H9 (cell line): ENCODE data around the gene HSPA4. TPM values are rescaled to one million over a fixed set of nuclear protein-coding genes. Genes with fewer than 3 reads are reported as not detected.

Experiments used
- DNase-seq: peaks from one replicate; pipeline ENCODE4 v3.0.0-alpha.2; 2017
- H2AFZ ChIP-seq: one replicate; pipeline ENCODE4 v1.6.1; 2013; ENCODE audit warnings: mild to moderate bottlenecking, low read length, control low read depth, moderate library complexity
- H2AK5ac ChIP-seq: 2 replicates; pipeline ENCODE4 v1.6.1; 2013; ENCODE audit warnings: low read length, control low read depth, mixed read lengths; ENCODE audit not compliant: insufficient read length
- H2BK120ac ChIP-seq: one replicate; pipeline ENCODE4 v1.6.1; 2013; ENCODE audit warnings: low read depth, mild to moderate bottlenecking, low read length, control low read depth, inconsistent platforms; ENCODE audit not compliant: poor library complexity, severe bottlenecking
- H2BK12ac ChIP-seq: 2 replicates; pipeline ENCODE4 v1.6.1; 2013; ENCODE audit warnings: low read length, control low read depth, mixed read lengths, low read depth; ENCODE audit not compliant: insufficient read length
- H2BK15ac ChIP-seq: 2 replicates; pipeline ENCODE4 v1.6.1; 2013; ENCODE audit warnings: low read depth, low read length, control low read depth
- H2BK20ac ChIP-seq: one replicate; pipeline ENCODE4 v1.6.1; 2013; ENCODE audit warnings: low read depth, mild to moderate bottlenecking, low read length, control low read depth, inconsistent platforms; ENCODE audit not compliant: poor library complexity, severe bottlenecking
- H2BK5ac ChIP-seq: 2 replicates; pipeline ENCODE4 v1.6.1; 2013; ENCODE audit warnings: low read length, control low read depth, mixed read lengths; ENCODE audit not compliant: insufficient read length
- H3K14ac ChIP-seq: 2 replicates; pipeline ENCODE4 v1.6.1; 2013; ENCODE audit warnings: low read length, control low read depth; ENCODE audit not compliant: insufficient read depth
- H3K18ac ChIP-seq: 2 replicates; pipeline ENCODE4 v1.6.1; 2013; ENCODE audit warnings: low read depth, mild to moderate bottlenecking, mixed read lengths, low read length, control low read depth; ENCODE audit not compliant: insufficient read length
- H3K23ac ChIP-seq: 2 replicates; pipeline ENCODE4 v1.6.1; 2013; ENCODE audit warnings: low read length, control low read depth, mixed read lengths, low read depth; ENCODE audit not compliant: insufficient read length
- H3K23me2 ChIP-seq: 2 replicates; pipeline ENCODE4 v1.6.1; 2013; ENCODE audit warnings: low read depth, mild to moderate bottlenecking, mixed read lengths, low read length, control low read depth; ENCODE audit not compliant: insufficient read length, poor library complexity, severe bottlenecking
- H3K27ac ChIP-seq: 2 replicates; pipeline ENCODE4 v1.5.1; 2013; ENCODE audit warnings: low read length, control low read depth, mixed read lengths, low read depth; ENCODE audit not compliant: insufficient read length
- H3K27me3 ChIP-seq: 2 replicates; pipeline ENCODE4 v1.6.1; 2013; ENCODE audit warnings: low read length, control low read depth, inconsistent platforms; ENCODE audit not compliant: insufficient read depth
- H3K4ac ChIP-seq: 2 replicates; pipeline ENCODE4 v1.6.1; 2013; ENCODE audit warnings: low read depth, mild to moderate bottlenecking, control low read depth, inconsistent platforms, low read length, moderate library complexity
- H3K4me1 ChIP-seq: 2 replicates; pipeline ENCODE4 v1.6.1; 2013; ENCODE audit warnings: low read length, control low read depth, inconsistent platforms; ENCODE audit not compliant: insufficient read depth
- H3K4me2 ChIP-seq: 2 replicates; pipeline ENCODE4 v1.6.1; 2013; ENCODE audit warnings: low read length, control low read depth, mixed read lengths; ENCODE audit not compliant: insufficient read length, insufficient read depth
- H3K56ac ChIP-seq: 2 replicates; pipeline ENCODE4 v1.6.1; 2013; ENCODE audit warnings: low read depth, mild to moderate bottlenecking, mixed read lengths, low read length, control low read depth; ENCODE audit not compliant: insufficient read length
- H3K79me1 ChIP-seq: 2 replicates; pipeline ENCODE4 v1.6.1; 2013; ENCODE audit warnings: low read depth, mild to moderate bottlenecking, moderate library complexity, low read length, control low read depth, inconsistent platforms; ENCODE audit not compliant: insufficient read depth, poor library complexity, severe bottlenecking
- H3K79me2 ChIP-seq: 2 replicates; pipeline ENCODE4 v1.6.1; 2013; ENCODE audit warnings: low read length, control low read depth, inconsistent platforms; ENCODE audit not compliant: insufficient read depth
- H3K9ac ChIP-seq: 2 replicates; pipeline ENCODE4 v1.6.1; 2013; ENCODE audit warnings: low read length, control low read depth, mixed read lengths; ENCODE audit not compliant: insufficient read length; ENCODE audit errors: extremely low read depth
- H3K9me3 ChIP-seq: one replicate; pipeline ENCODE4 v1.6.1; 2013; ENCODE audit warnings: low read depth, low read length, inconsistent platforms; ENCODE audit not compliant: control insufficient read depth
- H3T11ph ChIP-seq: one replicate; pipeline ENCODE4 v1.6.1; 2013; ENCODE audit warnings: mild to moderate bottlenecking, low read length, control low read depth, inconsistent platforms
- H4K20me1 ChIP-seq: one replicate; pipeline ENCODE4 v1.6.1; 2013; ENCODE audit not compliant: control insufficient read depth, insufficient read length, insufficient read depth
- H4K5ac ChIP-seq: 2 replicates; pipeline ENCODE4 v1.6.1; 2013; ENCODE audit warnings: low read depth, mild to moderate bottlenecking, mixed read lengths, low read length, control low read depth; ENCODE audit not compliant: insufficient read length
- H4K8ac ChIP-seq: replicated peaks from 2 replicates; pipeline ENCODE4 v1.6.1; 2013; ENCODE audit warnings: low read length, control low read depth, mixed read lengths, low read depth; ENCODE audit not compliant: insufficient read length
- H4K91ac ChIP-seq: 2 replicates; pipeline ENCODE4 v1.6.1; 2013; ENCODE audit warnings: low read depth, mild to moderate bottlenecking, moderate library complexity, mixed read lengths, low read length, control low read depth; ENCODE audit not compliant: insufficient read length
- H3K27ac Mint-ChIP-seq, 3 experiments: 2 replicates in 2 of 3; 3 replicates in 1 of 3; pipeline ENCODE4 v1.8.0; 2020 to 2021; ENCODE audit warnings: mixed read lengths in 3 of 3, mild to moderate bottlenecking in 1 of 3, moderate library complexity in 1 of 3
- H3K27me3 Mint-ChIP-seq: 2 replicates; pipeline ENCODE4 v1.8.0; 2021; ENCODE audit warnings: low read depth, mild to moderate bottlenecking, moderate library complexity, mixed read lengths
- H3K36me3 Mint-ChIP-seq, 3 experiments: 2 replicates in 2 of 3; 3 replicates in 1 of 3; pipeline ENCODE4 v1.8.0; 2020 to 2021; ENCODE audit warnings: low read depth in 3 of 3, mixed read lengths in 3 of 3; ENCODE audit not compliant: insufficient read depth in 1 of 3
- H3K4me1 Mint-ChIP-seq, 2 experiments: 2 replicates each; pipeline ENCODE4 v1.8.0; 2020; ENCODE audit warnings: mixed read lengths in 2 of 2
- H3K4me3 Mint-ChIP-seq, 2 experiments: 2 replicates in 1 of 2; 3 replicates in 1 of 2; pipeline ENCODE4 v1.8.0; 2020 to 2021; ENCODE audit warnings: mild to moderate bottlenecking in 2 of 2, mixed read lengths in 2 of 2, moderate library complexity in 1 of 2
- H3K9me3 Mint-ChIP-seq, 2 experiments: 2 replicates in 1 of 2; 3 replicates in 1 of 2; pipeline ENCODE4 v1.8.0; 2020; ENCODE audit warnings: mild to moderate bottlenecking in 2 of 2, mixed read lengths in 2 of 2, moderate library complexity in 1 of 2
- WGBS: extraction: QIAGEN DNeasy Blood & Tissue Kit; methylation state at CpG from one replicate; pipeline ENCODE4 v1.1.7; 2013; ENCODE audit warnings: missing lambda C conversion rate, low lambda C conversion rate, mixed read lengths; ENCODE audit not compliant: insufficient read length; ENCODE audit errors: extremely low coverage; 5-methylcytosine and 5-hydroxymethylcytosine counted together
- total RNA-seq: library from RNA; stranded (reverse); gene quantifications from 2 replicates; pipeline ENCODE4 v1.2.1, GENCODE V29; 2021
- TF ChIP-seq, protein P1 (sequence below): fragments of 200-600 bp; sonication (generic); conservative IDR thresholded peaks from 3 replicates; pipeline ENCODE4 v1.8.0; 2021; ENCODE audit warnings: antibody characterized with exemption, mild to moderate bottlenecking

The HSPA4 gene
- total RNA-seq, 1 experiment from 2014 or later = 293 TPM

DNA sequence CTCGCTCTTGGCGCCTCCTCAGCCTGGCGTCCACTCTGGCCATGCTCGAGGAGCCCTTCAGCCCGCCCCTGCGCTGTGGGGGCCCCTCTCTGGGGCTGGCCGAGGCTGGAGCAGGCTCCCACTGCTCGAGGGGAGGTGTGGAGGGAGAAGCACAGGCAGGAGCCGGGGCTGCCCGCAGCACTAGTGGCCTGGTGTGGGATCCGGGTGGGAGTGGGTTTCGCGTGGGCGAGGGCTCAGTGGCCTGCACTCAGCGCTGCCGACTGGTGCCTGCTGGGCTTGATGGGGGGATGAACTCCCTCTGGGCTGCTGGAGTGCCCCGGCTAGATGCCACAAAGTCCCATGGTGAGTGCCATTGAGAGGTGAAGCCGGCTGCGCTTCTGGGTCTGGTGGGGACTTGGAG is 4.4 kb upstream of the HSPA4 start:
- no peak overlapping the region for H3K27ac ChIP-seq
- H2AFZ ChIP-seq = no peak overlapping the region
- Mint-ChIP-seq H3K27ac (no peak overlapping the region), H3K4me1 (peaks cover 18 to 22% of the 10 kb centered on the region in 2 experiments), H3K4me3 (no peak overlapping the region; a peak in 1 of 5 replicates), H3K27me3 (no peaks in the 10 kb centered on the region), H3K9me3 (peaks cover 0 to 2% of the 10 kb centered on the region in 2 experiments; a peak in 1 of 5 replicates), H3K36me3 (peaks cover 0 to 3% (median 2%) of the 10 kb centered on the region in 3 experiments; a peak in 4 of 7 replicates)
- H3K27me3 ChIP-seq = no peaks in the 10 kb centered on the region
- H4K91ac ChIP-seq = no peak overlapping the region
- H3K9ac ChIP-seq = no peak overlapping the region
- H2BK15ac ChIP-seq = no peak overlapping the region
- no peak overlapping the region for H3K4ac ChIP-seq
- no peak overlapping the region for H3K56ac ChIP-seq
- TF ChIP-seq, protein P1, sequence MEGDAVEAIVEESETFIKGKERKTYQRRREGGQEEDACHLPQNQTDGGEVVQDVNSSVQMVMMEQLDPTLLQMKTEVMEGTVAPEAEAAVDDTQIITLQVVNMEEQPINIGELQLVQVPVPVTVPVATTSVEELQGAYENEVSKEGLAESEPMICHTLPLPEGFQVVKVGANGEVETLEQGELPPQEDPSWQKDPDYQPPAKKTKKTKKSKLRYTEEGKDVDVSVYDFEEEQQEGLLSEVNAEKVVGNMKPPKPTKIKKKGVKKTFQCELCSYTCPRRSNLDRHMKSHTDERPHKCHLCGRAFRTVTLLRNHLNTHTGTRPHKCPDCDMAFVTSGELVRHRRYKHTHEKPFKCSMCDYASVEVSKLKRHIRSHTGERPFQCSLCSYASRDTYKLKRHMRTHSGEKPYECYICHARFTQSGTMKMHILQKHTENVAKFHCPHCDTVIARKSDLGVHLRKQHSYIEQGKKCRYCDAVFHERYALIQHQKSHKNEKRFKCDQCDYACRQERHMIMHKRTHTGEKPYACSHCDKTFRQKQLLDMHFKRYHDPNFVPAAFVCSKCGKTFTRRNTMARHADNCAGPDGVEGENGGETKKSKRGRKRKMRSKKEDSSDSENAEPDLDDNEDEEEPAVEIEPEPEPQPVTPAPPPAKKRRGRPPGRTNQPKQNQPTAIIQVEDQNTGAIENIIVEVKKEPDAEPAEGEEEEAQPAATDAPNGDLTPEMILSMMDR = no peak
- no peaks in the 10 kb centered on the region for H3K9me3 ChIP-seq
- H3K23me2 ChIP-seq = peaks cover 7% of the 10 kb centered on the region
- peaks cover 2% of the 10 kb centered on the region; the same call in 1 of the 2 replicates for H3K4me1 ChIP-seq
- H3K4me2 ChIP-seq = no peak overlapping the region
- no peak overlapping the region for H2BK120ac ChIP-seq
- no peak overlapping the region for H2AK5ac ChIP-seq
- H4K8ac ChIP-seq = no peak overlapping the region
- WGBS = no CpG with 5 or more reads among the region's 19 CpGs
- H4K20me1 ChIP-seq = no peaks in the 10 kb centered on the region
- H4K5ac ChIP-seq = no peak overlapping the region
- no peak overlapping the region for H3K23ac ChIP-seq
- H2BK20ac ChIP-seq = no peak overlapping the region
- H3T11ph ChIP-seq = no peak overlapping the region
- H2BK12ac ChIP-seq = no peak overlapping the region
- no peak overlapping the region for H3K18ac ChIP-seq
- no peak for DNase-seq
- H2BK5ac ChIP-seq = no peak overlapping the region
- no peak overlapping the region; the same call in 1 of the 2 replicates for H3K14ac ChIP-seq
- no peaks in the 10 kb centered on the region for H3K79me1 ChIP-seq
- peaks cover 2% of the 10 kb centered on the region; the same call in 1 of the 2 replicates for H3K79me2 ChIP-seq
